ENCODE measurements around the gene IPCEF1.
"Not testable (repeated sequence)": the region's sequence is repeated elsewhere in the genome, so short reads cannot be mapped to it uniquely, and the experiment has no call there.

IPCEF1 gene

DNA sequence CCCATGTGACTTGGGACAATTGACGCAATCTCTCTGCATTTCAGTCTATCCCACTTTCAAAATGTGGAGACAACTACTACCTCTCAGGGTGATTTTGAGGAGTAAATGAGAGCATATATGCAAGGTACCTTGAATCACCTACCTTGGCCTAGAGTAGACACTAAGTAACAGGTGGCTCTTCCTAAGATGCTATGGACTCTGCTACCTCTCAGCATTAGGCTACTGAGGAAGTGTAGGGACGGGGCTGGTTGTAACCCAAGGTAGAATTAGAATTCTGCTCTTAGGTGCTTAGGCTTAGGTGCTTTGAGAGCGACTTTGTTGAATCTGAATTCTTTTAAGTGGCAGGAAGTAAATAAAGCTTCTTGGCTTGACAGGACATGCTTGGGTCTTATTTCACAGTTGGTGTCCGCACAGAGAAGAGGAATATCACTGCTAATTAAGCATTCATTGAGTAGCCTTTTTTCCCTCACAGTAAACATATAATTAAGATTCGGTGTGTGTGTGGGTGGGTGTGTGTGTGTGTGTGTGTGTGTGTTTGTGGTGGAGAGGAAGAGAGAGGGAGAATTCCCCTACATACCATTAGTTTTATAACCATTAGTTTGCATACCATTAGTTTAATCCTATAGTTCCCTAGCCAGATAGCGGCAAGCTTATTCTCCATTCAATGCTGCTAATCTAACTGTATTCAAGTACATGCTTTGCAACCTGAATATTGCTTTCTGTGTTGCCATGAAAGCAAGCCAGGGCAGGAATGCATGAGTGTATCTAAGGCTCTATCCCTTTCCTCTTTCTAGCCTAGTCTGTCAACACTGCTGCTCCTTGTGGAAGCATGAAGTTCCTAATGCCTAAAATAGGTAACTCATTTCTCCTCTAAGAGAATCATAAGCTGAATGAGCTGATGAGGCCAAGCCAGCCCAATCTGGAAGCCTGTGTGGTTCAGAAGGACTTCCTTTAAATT, 112.5 kb downstream of the IPCEF1 start:
- no peak for DNase-seq

DNA sequence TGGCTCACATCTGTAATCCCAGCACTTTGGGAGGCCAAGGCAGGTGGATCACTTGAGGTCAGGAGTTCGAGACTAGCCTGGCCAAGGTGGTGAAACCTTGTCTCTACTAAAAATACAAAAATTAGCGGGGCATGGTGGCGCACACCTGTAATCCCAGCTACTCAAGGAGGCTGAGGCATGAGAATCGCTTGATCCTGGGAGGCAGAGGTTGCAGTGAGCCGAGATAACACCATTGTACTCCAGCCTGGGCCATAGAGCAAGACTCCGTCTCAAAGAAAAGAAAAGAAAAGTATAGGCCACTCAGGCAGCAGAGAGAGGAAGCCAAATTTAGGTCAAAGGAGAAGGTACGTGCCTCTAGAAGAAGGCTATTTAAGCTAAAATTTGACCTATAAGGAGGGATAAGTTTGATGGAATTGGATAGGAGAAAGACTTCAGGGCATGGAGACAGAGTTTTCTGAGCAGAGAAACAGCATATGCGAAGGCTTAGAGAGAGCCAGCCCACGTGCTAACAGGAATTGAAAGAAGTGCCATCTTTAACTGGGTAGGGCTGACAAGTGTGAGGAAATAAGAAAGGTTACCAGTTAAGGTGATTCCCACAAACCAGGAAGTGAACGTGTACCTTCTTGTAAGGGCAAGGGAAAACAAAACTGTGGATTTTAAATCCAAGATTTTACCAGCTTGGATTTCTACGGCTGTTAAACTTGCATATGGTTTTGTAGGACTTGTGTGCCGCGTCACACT, 113.8 kb downstream of the IPCEF1 start:
- no peak for DNase-seq

DNA sequence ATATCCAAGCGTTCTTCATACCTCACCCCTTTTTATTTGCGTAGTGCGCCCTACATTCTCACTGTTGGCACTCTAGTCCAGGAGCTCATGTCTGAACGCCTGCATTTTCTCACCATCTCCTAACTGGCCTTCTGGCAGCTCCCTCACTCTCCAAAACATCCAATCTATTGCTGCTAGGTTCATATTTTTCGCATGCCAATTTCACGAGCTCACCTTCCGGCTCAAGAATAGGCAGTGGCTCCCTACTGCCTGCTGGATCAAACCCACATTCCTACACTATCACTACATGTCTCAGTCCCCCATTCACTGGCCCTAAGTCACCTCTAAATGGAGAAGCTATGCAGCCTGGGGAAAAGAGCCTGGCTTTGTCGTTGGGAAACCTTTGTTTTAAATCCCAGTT, 115.0 kb downstream of the IPCEF1 start:
- DNase-seq, result no peak

DNA sequence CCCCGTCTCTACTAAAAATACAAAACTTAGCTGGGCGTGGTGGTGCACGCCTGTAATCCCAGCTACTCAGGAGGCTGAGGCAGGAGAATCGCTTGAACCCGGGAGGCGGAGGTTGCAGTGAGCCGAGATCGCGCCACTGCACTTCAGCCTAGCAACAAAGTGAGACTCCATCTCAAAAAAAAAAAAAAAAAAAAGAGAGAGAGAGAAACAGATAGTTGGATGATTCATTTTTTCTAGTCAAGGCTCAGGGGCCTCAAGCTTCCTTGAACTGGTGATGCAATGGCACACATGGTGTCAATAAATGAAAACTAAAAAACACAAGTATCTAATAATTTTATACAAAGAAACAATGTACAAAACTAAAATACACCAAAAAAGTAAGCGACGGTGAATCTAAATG, 115.5 kb downstream of the IPCEF1 start:
- DNase-seq, result not testable (repeated sequence)

DNA sequence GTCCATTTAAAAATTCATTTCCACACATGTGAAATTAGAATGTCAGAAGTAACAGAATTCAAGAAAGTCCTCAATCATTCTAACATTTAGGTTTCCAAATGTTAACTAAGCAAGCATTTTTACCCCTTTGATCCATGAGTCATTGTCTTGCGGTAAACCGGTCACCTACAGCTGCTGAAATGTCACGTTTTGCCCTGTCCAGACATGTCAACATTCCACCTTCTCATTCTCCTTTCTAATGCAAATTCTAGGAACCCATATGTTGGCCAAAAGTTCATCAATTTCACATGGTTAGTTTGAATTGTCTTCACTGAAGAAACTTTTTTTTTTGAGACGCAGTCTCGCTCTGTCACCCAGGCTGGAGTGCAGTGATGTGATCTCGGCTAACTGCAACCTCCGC, 117.2 kb downstream of the IPCEF1 start:
- DNase-seq, result no peak

DNA sequence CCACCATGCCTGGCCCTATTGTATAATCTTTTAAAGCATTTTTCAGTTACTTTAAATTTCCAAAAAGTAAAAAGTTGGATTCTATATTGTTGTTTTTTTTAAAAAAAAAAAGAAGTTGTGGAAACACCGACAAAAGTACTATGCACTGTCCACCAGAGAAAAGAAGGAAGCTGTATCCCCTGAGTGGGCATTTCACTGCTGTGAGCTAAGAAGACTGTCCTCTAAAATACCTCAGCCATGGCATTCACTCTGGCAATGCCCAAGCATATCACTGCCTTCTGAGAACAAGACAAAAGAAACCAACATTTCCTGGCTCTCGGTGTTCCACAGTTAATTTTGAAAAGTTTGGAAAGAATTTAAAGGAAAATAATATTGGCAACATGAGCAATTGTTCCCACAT, 117.8 kb downstream of the IPCEF1 start:
- DNase-seq, result no peak

DNA sequence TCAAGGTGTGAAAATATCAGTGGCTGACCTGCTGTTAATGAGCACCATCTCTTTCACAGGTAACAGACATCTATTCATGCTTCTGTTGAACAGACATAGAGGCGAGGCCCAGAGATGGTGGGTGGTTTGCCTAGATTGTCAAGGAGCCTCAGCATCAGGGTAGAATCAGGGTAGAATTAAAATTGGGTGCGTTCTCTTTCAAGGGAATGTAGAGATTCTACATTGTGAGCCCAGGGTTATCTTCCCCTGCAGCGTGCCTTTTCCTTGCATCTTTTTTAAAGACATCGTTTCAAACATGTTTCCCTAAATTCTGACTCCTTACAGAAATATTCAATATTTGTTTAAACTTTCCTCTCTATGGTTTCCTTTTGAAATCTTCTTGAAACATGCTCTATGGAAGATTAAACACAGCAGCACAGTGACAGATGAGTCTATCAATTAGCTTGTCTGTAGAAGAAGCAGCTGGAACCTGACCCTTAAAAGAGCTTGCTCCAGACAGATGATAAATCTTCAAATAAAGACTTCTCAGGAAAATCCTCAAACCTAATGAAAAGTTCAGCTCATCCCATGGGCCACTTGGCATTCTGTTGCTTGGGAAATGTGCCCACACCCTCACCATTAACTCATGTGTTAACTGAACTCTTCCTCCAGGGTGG, 119.8 kb downstream of the IPCEF1 start:
- no peak for DNase-seq

DNA sequence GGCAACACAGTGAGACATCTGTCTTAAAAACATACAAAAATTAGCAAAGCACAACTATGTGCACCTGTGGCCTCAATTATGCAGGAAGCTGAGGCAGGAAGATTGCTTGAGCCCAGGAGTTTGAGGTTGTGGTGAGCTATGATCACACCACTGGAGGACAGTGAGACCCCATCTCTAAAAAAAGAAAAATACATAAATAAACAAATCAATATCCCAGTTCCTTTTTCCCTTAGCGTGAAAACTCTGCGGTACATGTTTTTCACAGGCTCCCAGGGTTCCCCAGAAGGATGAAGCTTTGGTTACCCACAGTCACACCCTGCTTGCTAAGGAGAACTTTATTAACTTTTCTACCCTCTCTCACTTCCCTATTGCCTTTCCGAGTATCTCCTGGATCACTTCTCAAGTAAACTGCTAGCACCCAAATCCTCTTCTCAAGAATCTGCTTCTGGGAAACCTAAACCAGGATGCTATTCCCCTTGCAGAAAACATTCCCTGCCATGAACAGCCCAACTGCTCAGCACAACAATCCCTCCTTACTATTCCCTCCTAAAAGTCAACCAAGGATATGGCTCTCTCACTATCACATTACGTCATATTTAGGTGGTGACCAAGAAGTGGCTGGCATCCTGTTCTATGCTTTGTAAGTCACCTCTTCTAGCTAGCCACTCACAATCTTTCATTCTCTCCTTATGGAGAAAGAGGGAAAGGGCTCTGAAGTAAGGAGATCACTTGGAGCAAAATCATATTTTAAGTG, 122.4 kb downstream of the IPCEF1 start:
- no peak for DNase-seq

DNA sequence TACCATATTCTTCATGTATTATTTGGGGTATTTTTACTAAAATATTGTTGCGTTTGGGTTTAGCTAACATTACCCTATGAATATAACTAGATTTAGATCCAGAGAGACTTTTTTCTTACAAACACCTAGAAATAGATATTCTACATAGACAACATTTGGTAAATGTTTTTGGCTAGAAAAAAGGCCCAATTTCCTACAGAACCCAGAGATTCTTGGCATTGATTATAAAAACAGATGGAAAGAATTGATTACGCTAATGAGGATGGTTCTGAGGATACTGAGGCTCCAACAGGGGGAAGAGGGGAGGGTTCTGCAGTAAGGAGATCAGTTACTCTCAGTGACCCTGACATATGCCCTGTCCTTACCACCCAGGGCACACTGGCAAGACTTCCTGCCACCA, 123.2 kb downstream of the IPCEF1 start:
- DNase-seq, result no peak

DNA sequence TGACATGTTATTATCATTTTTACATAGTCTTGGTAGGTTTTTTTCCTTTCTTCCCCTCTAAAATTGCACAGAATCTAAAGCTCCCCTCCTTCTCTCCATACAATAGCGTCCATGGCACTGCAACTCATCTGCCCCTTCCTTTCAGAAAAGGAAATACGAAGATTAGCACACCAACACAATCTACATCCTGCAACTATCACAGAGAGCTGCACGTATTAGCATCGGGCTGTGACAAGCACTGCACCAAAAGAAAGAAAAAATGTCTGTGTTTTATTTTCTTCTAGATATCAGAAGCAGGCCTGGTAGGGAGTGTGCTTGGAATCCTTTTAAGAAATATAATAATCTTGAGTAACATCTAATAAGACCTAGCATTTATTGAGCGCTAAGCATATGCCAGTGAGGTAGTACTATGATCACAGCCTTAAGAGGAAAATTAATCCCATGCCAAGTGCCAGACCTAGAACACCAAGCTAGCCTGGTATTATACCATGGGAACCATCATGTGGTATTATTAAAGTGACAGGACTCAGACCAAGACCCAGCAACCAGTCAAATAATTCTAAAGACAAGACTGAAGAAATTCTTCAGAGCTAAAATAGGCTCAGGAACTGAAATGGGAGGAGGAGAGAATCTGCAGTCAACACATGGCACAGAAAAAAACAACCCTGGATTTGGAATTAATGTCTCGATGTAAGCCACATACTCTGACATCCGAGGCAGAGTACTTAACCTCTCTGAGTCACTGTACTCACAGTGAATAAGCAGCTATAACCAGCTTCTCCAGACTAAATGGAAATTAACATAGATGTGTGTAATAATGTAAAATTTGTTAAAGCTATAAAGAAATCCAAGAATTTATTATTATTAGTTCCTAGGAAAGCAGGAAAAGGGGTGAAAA, 124.3 kb downstream of the IPCEF1 start:
- DNase-seq, result no peak

DNA sequence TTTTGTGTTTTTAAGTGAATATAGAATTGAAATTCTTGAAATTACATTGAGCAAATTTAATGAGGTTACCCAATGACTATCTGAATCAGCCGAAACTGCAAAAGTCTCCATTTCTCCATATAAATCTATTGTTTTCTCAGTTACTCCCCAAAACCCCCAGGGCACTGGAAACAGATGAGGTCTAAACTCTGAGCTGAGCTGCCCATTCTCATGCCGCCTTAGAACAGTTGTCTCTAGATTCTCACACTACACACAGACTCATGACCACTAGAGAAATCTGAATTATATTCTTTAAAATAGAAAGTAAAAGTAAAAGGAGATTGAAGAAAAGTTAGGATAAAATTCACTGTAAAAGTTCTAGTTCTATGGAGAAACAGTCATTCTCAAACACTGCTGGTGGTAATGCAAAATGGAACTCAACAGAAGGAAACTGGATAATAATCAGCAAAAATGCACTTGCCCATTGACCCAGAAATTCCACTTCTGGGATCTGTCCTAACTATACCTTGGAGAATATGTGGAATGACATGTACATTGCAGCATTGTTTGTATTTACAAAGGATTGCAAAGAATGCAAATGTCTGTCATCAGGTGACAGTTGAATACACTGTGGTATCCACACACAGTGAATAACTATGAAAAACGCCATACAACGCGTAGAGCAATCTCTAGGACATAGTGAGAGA, 125.5 kb downstream of the IPCEF1 start:
- no peak for DNase-seq

DNA sequence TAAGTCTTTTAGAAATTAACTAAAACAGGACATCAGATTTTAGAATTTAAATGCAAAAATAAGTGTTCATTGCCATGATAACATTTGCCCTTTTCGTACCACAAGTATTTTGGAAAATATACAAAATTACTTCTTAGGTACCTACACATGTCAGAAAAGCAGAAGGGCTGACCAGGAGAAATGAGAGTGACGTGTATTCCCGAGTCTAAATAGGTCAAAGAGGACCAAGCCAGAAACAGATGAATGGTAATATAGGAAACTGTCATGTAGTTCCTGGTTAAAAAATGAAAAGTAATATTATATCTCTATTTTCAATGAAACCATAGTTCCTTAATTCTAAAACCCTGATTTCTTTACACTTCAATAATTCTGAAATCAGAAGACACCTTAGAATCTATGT, 126.2 kb downstream of the IPCEF1 start:
- no peak for DNase-seq

DNA sequence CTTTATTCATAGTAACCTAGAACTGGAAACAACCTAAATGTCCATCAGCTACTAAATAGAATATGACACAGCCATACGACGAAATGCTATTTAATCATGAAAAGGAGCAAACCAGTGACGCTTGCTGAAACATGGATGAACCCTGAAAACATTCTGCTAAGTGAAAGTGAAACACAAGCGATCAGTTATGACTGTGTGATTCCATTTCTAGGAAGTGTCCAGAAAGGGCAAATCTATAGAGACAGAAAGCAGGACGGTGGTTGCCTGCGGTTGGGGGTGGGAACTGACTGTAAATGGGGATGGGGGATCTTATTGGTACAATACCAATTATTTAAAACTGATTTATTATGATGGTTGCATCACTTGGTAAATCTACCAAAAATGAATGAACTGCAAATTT, 126.8 kb downstream of the IPCEF1 start:
- DNase-seq, result no peak

DNA sequence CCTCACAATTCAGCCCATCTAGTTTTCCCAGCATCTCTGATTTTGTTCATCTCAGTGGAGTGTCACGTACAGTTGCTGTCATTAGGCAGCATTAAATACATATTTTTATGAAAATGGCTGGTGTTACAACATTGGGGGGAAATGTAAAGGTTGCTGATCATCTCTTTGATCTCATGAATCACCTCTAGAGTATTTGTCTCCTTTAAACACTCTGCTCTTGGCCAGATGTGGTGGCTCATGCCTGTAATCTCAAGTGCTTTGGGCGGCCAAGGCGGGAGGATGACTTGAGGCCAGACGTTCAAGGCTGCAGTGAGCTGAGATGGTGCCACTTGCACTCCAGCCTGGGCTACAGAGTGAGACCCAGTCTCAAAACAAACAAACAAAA, 128.1 kb downstream of the IPCEF1 start:
- DNase-seq, result no peak

DNA sequence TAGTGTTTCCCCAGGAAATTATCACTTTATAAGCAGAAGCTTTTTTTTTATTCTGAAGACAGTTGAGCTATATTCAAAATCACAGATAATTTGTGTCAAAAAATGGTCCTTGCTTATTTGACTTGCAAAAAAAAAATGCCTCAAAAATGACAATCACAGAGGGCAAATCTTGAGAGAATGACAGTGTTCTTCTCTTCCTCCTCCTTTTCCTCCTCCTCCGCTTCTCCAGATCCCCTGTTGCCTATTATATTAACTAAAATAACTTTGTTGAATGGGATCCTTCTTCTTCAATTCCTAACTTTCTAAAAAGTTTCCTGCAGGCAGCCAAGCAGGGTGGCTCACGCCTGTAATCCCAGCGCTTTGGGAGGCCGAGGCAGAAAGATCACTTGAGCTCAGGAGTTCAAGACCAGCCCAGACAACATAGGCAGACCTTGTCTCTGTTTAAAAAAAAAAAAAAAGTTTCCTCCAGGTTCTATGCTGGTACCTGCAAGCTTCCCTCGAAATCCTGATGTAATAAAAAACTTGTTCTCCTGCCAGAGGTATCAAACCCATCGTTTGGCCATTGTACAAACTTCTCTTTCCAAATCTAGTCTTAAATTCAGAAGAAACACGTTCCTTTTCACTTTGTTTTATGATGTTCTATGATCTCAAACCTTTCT, 128.6 kb downstream of the IPCEF1 start:
- DNase-seq, result no peak

DNA sequence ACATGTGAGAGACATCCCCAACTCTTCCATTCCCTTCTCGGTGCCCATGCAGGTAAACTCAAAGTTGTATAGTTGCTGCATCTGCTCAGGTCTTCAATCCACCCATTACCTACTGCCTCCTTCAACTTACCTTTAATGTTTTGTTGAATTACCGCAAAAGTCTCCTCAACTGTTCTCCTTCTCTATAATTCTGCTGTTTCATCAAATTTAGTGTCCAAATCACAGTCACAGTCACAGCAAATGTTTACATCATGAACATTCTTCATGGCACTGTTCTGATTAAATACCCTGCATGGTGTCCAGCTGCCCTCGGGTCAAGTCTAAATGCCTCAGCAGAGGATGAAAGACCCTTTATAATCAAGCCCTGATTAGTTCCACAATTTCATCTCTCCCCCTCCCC, 130.1 kb downstream of the IPCEF1 start:
- DNase-seq, result no peak

DNA sequence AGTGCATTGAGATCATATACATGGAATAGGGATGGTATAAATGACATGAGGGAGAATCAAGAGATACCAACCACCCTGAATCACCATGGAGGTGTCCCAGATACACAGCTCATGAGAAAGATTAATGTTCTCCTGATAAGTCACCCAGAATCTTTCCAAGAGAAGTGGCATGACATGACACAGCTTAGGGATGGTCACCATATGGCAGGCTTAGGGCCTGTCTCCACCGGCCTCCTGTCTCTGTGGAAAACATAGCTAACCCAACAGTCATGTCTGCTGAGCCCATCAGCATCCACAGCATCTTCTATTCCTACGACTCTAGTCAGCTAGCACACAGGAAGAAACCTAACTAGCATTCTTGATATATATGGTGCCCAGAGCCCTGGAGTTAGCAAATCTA, 133.3 kb downstream of the IPCEF1 start:
- no peak for DNase-seq

DNA sequence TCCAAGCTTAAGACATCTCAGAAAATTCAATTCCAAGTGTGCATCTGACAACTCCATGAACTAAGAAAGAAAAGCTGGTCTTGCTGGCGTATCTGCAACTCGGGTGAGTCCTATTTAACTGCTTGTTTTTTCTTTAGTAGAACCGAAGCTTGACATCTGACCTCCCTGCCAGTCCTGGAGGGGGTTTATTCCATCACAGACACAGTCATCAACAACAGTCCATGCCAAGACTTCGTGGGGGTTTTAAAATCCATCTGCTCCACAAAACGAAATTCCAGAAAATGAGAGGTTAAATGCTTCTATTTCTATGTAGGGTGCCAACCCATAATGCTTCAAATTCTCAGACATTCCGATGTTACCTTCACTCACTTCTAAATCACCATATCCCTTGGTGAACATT, 133.9 kb downstream of the IPCEF1 start:
- DNase-seq, result no peak

DNA sequence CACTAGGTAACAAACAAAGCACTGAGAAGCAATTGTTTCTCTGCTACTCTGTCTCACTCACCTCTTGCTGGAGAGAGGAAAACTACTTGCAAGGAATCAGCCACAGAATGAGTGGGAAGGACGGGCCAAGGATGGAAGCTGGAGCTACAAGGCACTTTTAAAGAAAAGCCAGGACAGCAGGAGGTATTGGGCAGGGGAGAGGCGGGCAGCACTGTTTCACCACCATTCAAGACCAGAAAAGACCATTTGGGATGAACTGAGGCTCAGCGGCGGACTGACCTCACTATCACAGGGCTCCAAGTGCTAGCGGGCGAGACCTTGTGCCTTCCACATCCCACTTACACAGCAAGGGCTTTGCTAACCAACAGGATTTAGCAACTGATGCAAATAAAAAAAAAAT, 137.4 kb downstream of the IPCEF1 start:
- DNase-seq, result no peak

DNA sequence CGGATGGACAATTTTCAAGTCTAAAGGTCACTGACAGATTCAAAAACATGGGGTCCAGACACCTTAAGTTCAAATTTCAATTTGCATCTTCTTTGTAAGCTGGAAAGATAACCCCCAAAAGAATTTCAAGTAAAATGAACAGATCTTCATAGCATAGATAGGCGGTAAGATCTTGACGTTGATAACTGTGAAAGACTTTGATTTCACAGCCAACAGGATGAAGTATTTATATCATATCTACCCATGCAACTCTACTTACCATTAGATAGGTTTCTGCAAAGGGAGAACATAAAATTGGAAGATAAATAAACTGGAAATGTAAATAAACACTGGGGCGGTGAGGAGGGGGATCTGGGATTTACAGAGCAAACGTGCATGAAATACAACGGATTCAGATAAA, 137.8 kb downstream of the IPCEF1 start:
- DNase-seq, result no peak

DNA sequence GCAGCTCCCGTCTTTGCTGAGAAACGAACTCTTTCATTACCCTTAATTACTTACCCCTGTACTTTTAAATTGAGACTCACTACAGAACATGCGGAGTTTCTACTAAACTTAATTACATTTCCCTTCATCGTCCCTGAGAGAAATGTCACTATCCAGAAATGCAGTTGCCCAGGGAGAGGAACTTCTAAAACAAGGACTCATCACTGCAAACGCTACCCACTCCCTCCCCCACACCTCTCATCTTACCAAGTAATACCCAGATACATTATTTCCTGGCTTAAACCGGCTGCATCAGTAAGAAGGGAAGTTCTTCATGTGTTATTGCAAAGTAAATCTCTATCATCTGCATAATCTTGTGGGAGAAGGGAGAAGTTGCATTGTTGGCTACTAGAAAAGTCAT, 138.3 kb downstream of the IPCEF1 start:
- DNase-seq, result no peak
